Activated CD8-positive, alpha-beta memory T cell treated with anti-CD3 and anti-CD28 coated beads, Interleukin-2, amount 50 U/mL, for 48 hours (primary cell): ENCODE data around the gene MAP3K1.
"Not testable (repeated sequence)": the region's sequence is repeated elsewhere in the genome, so short reads cannot be mapped to it uniquely, and the experiment has no call there.

ENCODE experiments used
- DNase-seq: peaks from one replicate; pipeline ENCODE4 v3.0.0-alpha.2; 2020

The MAP3K1 gene

GRCh38 chr5:56817263-56818014 lies 2.1 kb downstream of the MAP3K1 start:
- DNase-seq = no peak

- DNase-seq = no peak
These were observed 3.2 kb downstream of the MAP3K1 start for GRCh38 chr5:56818450-56819037.

- DNase-seq = no peak
These were observed 3.9 kb downstream of the MAP3K1 start for GRCh38 chr5:56819060-56819881.

GRCh38 chr5:56821868-56822267 lies 6.5 kb downstream of the MAP3K1 start:
- not testable (repeated sequence) for DNase-seq

- no peak for DNase-seq
These were observed 7.6 kb downstream of the MAP3K1 start for GRCh38 chr5:56822981-56823380.

GRCh38 chr5:56824019-56824418 lies 8.7 kb downstream of the MAP3K1 start:
- DNase-seq = no peak

- no peak for DNase-seq
These were observed 10.0 kb downstream of the MAP3K1 start for GRCh38 chr5:56825222-56825824.

GRCh38 chr5:56827049-56827448 lies 11.7 kb downstream of the MAP3K1 start:
- DNase-seq = no peak

GRCh38 chr5:56827924-56828323 lies 12.6 kb downstream of the MAP3K1 start:
- DNase-seq = no peak

GRCh38 chr5:56829137-56829908 lies 14.0 kb downstream of the MAP3K1 start:
- no peak for DNase-seq

GRCh38 chr5:56831773-56832172 lies 16.4 kb downstream of the MAP3K1 start:
- no peak for DNase-seq

GRCh38 chr5:56833325-56833724 lies 18.0 kb downstream of the MAP3K1 start:
- no peak for DNase-seq

- no peak for DNase-seq
These were observed 22.0 kb downstream of the MAP3K1 start for GRCh38 chr5:56837381-56837780.

- no peak for DNase-seq
These were observed 22.6 kb downstream of the MAP3K1 start for GRCh38 chr5:56837956-56838355.

GRCh38 chr5:56838409-56839039 lies 23.2 kb downstream of the MAP3K1 start:
- no peak for DNase-seq

GRCh38 chr5:56839062-56839461 lies 23.7 kb downstream of the MAP3K1 start:
- DNase-seq = no peak

GRCh38 chr5:56840597-56840996 lies 25.2 kb downstream of the MAP3K1 start:
- no peak for DNase-seq

- DNase-seq = no peak
These were observed 29.9 kb downstream of the MAP3K1 start for GRCh38 chr5:56845277-56845676.

- no peak for DNase-seq
These were observed 30.6 kb downstream of the MAP3K1 start for GRCh38 chr5:56845904-56846480.

GRCh38 chr5:56848206-56848605 lies 32.9 kb downstream of the MAP3K1 start:
- no peak for DNase-seq

GRCh38 chr5:56849671-56850070 lies 34.3 kb downstream of the MAP3K1 start:
- no peak for DNase-seq

- no peak for DNase-seq
These were observed 35.1 kb downstream of the MAP3K1 start for GRCh38 chr5:56850423-56850822.
